ENCODE results near the gene MOB1A. TPM values are rescaled to one million over a fixed set of nuclear protein-coding genes. Genes with fewer than 3 reads are reported as not detected.

The MOB1A gene
- total RNA-seq, 2 donors from 2014 or later: 121 to 135 TPM

Other genes with a start within 250 kb of the MOB1A start
- gene TET3, start 194.0 kb downstream of the MOB1A start, total RNA-seq: 10 to 100 TPM; 18.6 to 19.7 TPM
- gene BOLA3, start 31.0 kb downstream of the MOB1A start, total RNA-seq: 10 to 100 TPM; 41.1 to 42.5 TPM
- gene MTHFD2, start 19.7 kb upstream of the MOB1A start, total RNA-seq: 100 to 1,000 TPM; 518 to 624 TPM
- 1 to 10 TPM; 4.4 to 6.5 TPM for gene SLC4A5, start 164.5 kb upstream of the MOB1A start, total RNA-seq
- 10 to 100 TPM; 68.9 to 71.4 TPM for gene DCTN1, start 201.4 kb upstream of the MOB1A start, total RNA-seq
- gene C2orf81, start 242.7 kb upstream of the MOB1A start, total RNA-seq: 1 to 10 TPM; 3.7 to 4.9 TPM
- 10 to 100 TPM; 67.6 to 67.9 TPM for gene WDR54, start 242.9 kb upstream of the MOB1A start, total RNA-seq

All from activated T-cell treated with anti-CD3 and anti-CD28 coated beads, Interleukin-2, amount 50 U/mL, for 72 hours (primary cell).